Stimulated activated CD8-positive, alpha-beta memory T cell treated with anti-CD3 and anti-CD28 coated beads, Interleukin-7, amount 100 ng/mL, for 24 hours (primary cell): Measurements from ENCODE around the gene SEC23A.

Experiments
- DNase-seq: peaks from one replicate; pipeline ENCODE4 v3.0.0-alpha.2; 2020; ENCODE audit warnings: low read depth

The SEC23A gene

DNA sequence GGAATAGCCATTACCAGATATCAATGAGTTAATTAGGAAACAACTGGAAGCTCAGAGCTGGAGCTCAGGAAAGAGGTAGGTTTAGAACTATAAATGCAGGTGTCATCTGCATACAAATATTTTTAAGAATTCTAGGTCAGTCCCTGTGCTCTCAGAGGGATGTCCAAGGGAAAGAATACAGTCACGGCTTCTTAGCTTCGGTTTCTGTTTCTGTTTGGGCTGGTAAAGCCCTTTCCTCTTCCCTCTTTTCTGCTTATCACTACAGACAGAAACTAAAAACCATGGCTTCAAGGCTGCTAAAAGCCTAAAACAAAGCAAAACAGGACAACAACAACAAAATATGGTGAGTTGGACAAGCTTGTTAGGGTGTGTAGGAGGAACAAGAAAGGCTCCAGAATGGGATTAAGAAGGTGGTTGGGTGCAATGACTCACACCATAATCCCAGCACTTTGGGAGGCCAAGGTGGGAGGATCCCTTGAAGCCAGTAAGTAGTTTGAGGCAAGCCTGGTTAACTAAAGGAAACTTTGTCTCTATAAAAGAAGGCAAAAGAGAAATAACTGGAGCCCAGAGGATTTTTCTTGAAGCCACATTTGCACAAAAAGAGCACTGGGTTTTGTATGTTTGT is 113.0 kb downstream of the SEC23A start:
- DNase-seq: no peak

DNA sequence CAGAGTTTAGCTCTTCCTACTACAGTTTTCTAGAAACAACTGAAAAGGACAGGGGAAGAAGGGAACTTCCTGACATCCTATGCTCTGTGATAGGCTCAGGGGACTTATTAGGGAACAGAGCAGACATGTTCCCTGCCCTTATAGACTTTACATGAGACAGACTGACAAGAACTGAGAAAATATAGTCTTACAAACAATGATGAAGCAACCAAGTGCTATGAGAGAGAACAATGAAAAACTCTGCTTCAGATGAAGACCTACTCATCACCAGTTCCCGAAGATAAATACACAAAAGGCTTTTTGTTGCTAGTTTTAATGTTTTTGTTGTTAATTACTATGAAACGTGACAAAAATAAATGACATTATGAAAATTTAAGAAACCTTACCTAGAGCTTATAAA is 115.3 kb downstream of the SEC23A start:
- DNase-seq: no peak

DNA sequence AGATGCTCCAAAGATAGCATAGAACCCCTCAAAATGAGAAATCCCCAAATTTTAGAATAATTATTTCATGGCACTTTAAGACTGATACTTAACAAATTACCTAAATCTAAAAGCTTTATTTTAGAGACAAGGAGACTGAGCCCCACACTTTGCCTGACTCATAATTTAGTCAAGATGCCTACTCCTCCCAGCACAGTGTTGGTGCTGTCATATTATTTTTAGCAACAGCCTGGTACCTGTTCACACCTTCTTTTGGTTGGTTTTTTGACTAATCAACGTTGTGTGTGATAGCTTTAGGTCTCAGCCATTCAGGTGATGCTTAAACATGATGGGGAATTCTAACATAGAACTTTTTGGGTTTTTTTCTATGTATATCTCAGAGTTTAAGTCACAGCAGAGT is 120.2 kb downstream of the SEC23A start:
- no peak for DNase-seq

DNA sequence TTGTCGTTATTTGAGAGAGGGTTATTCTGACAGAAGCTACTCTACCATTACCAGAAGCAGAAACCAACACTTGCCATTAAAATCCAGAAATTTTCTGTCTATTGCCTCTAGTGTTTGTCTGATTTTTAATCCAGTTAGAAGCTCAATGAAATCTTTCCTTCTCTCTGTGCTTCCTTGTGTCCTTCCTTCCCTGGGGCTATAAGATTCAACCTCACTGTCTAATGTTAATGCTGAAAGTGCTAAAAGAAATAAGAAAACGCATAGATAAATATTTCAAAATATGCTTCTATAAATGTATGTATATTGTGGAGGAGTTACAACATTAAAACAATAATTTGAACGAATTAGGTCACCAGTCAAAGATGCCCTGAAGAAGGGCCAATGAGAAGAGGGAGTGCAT is 120.8 kb downstream of the SEC23A start:
- DNase-seq: no peak
